ENCODE results near the gene DOHH.

The DOHH gene

GRCh38 chr19:3459089-3459881 is 41.2 kb downstream of the DOHH start:
- TF ChIP-seq, protein P1, sequence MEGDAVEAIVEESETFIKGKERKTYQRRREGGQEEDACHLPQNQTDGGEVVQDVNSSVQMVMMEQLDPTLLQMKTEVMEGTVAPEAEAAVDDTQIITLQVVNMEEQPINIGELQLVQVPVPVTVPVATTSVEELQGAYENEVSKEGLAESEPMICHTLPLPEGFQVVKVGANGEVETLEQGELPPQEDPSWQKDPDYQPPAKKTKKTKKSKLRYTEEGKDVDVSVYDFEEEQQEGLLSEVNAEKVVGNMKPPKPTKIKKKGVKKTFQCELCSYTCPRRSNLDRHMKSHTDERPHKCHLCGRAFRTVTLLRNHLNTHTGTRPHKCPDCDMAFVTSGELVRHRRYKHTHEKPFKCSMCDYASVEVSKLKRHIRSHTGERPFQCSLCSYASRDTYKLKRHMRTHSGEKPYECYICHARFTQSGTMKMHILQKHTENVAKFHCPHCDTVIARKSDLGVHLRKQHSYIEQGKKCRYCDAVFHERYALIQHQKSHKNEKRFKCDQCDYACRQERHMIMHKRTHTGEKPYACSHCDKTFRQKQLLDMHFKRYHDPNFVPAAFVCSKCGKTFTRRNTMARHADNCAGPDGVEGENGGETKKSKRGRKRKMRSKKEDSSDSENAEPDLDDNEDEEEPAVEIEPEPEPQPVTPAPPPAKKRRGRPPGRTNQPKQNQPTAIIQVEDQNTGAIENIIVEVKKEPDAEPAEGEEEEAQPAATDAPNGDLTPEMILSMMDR (IDR thresholded peaks at IDR 0.05; ENCODE audit: low read depth, low read length), result no peak
- TF ChIP-seq POLR2A (IDR thresholded peaks at IDR 0.05; ENCODE audit: extremely low read depth, insufficient read length), result no peak
- no peak overlapping the region for H3K4me3 ChIP-seq (ENCODE audit: low read depth, low read length)
- DNase-seq (ENCODE audit: low read depth), result no peak

DNA sequence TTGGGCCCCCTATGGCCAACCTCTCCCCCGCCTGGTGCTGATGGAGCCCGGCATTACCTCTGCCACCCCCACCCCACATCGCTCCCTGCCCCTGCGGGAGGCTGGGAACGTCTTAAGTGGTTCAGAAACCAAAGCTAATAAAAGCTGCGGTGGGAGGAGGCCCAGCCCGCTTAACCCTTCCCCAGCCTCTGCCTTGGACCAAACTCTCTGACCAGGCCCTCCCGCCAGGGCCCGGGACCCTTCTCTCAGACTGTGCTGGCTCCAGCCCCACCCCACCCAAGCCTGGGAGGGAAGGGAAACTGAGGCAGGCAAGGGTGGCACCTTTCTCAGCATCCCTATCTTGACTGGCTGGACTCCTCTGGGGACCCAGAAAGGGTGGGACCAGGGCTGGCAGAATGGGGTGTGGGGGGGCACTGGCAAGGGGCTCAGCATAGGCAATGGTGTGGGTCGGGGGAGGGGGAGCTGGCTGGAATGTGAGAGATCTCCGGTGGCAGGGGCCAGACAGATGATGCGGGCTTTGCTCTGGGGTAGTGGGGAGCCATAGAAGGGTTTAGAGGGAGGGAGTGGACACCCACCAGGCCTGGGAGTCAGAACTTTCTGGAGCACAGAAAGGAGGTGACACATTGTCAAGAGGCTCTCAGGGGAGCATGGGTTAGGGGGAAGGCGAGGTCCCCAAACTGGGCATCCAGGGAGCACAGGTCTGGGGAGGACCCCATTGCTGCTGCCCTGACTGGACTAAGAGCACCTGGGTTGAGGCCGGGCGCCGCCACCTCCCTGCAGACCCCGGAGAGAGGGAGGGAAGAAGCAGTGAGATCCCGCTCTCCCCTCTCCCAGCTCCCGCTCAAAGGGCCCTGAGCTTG is 42.0 kb downstream of the DOHH start:
- no peak overlapping the region for H3K4me3 ChIP-seq (ENCODE audit: low read depth, low read length)
- TF ChIP-seq, protein P1 (IDR thresholded peaks at IDR 0.05; ENCODE audit: low read depth, low read length), result no peak
- TF ChIP-seq MYC (IDR thresholded peaks at IDR 0.05; ENCODE audit: low read depth, low read length), result no peak
- TF ChIP-seq, protein P2, sequence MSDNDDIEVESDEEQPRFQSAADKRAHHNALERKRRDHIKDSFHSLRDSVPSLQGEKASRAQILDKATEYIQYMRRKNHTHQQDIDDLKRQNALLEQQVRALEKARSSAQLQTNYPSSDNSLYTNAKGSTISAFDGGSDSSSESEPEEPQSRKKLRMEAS (IDR thresholded peaks at IDR 0.05; ENCODE audit: low read depth, low read length), result no peak
- TF ChIP-seq POLR2A (IDR thresholded peaks at IDR 0.05; ENCODE audit: extremely low read depth, insufficient read length), result no peak
- no peak for DNase-seq (ENCODE audit: low read depth)

DNA sequence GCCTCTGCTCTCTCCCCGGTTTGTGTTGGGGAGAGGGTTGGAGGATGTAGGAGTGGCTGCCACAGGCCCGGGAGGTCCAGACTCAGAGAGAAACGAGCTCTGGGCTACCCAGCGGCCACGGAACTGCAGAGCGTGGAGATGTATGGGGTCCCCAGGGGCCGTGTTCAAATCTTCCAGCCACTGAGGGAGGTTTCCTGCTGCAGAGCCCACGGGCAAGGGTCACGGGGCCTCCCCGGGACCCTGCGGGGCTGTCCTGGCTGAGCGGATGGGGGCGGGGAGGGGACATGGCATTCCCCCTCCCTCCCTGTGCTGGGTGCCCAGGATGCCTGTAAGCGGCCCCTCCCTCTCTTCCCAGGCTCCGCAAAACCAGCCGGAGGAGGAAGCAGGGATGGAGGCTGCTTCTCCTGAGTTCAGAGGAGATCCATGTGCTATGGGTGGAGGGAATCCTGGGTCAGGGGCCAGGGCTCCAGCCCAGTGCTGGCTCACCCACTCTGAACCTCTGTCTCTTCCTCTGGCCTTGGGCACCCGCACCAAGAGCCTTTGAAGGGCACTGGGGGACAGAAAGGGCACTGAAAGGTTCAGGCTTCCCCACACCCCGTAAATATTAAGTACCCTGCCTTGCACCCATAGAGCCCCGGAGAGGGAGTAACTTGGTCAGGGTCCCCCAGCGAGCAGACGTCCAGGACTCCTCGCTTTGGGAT is 42.8 kb downstream of the DOHH start:
- no peak for DNase-seq (ENCODE audit: low read depth)
- TF ChIP-seq MYC (IDR thresholded peaks at IDR 0.05; ENCODE audit: low read depth, low read length), result no peak
- TF ChIP-seq POLR2A (IDR thresholded peaks at IDR 0.05; ENCODE audit: extremely low read depth, insufficient read length), result no peak
- TF ChIP-seq, protein P1 (IDR thresholded peaks at IDR 0.05; ENCODE audit: low read depth, low read length), result no peak
- TF ChIP-seq, protein P2 (IDR thresholded peaks at IDR 0.05; ENCODE audit: low read depth, low read length), result no peak
- no peak overlapping the region for H3K4me3 ChIP-seq (ENCODE audit: low read depth, low read length)

GRCh38 chr19:3456925-3457527 is 43.4 kb downstream of the DOHH start:
- no peak overlapping the region for H3K4me3 ChIP-seq (ENCODE audit: low read depth, low read length)
- no peak for TF ChIP-seq POLR2A (IDR thresholded peaks at IDR 0.05; ENCODE audit: extremely low read depth, insufficient read length)
- TF ChIP-seq, protein P2 (IDR thresholded peaks at IDR 0.05; ENCODE audit: low read depth, low read length), result no peak
- no peak for TF ChIP-seq MYC (IDR thresholded peaks at IDR 0.05; ENCODE audit: low read depth, low read length)
- TF ChIP-seq, protein P1 (IDR thresholded peaks at IDR 0.05; ENCODE audit: low read depth, low read length), result no peak
- DNase-seq (ENCODE audit: low read depth), result no peak

DNA sequence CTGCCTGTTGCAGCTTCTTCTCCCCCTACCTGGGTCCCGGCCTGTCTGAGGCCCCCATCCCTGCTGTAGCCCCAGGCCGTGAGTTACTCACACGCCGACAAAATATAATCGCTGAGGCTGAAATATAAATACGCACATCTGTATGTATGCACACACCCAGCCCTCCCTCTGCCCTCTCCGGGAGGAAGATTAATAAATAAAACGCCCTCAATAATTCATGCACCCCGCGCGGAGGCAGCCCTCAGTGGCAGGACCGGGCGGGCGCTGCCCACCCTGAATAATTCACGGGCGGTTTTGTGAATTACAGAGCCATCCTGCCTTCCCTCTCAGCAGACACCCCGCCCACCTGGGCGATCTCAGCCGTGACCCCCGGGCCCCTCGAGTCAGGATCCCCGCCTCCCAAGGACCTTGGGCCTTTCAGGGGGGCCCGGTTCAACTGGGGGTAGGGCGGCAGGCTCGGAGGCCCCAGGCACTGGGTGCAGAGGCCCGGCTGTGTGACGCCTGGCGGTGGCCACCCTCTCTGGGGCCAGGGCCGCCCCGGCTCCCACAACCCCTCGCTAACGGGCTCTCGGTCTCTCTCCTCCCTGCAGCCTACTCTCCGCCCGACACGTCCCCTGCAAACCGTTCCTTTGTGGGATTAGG is 44.4 kb downstream of the DOHH start:
- no peak for DNase-seq (ENCODE audit: low read depth)
- no peak for TF ChIP-seq POLR2A (IDR thresholded peaks at IDR 0.05; ENCODE audit: extremely low read depth, insufficient read length)
- TF ChIP-seq, protein P1 (IDR thresholded peaks at IDR 0.05; ENCODE audit: low read depth, low read length), result no peak
- TF ChIP-seq, protein P2 (IDR thresholded peaks at IDR 0.05; ENCODE audit: low read depth, low read length), result no peak
- no peak for TF ChIP-seq MYC (IDR thresholded peaks at IDR 0.05; ENCODE audit: low read depth, low read length)
- H3K4me3 ChIP-seq (ENCODE audit: low read depth, low read length), result no peak overlapping the region
